T-helper 2 cell treated with Interferon-gamma antibody and Interleukin-4, amounts not matched to agents 5 μg/mL and 100 μg/mL, for 36 hours (primary cell): ENCODE measurements around the gene MYBPH.

Experiments used
- DNase-seq: peaks from one replicate; pipeline ENCODE4 v3.0.0; 2021; ENCODE audit warnings: low spot score
- H3K27ac Mint-ChIP-seq: one replicate; pipeline ENCODE4 v1.8.0; 2021; ENCODE audit warnings: mild to moderate bottlenecking, mixed read lengths
- H3K27me3 Mint-ChIP-seq: one replicate; pipeline ENCODE4 v1.8.0; 2021; ENCODE audit warnings: low read depth, mixed read lengths
- H3K36me3 Mint-ChIP-seq: one replicate; pipeline ENCODE4 v1.8.0; 2021; ENCODE audit warnings: low read depth, mixed read lengths
- H3K4me1 Mint-ChIP-seq: one replicate; pipeline ENCODE4 v1.8.0; 2021; ENCODE audit warnings: low read depth, mixed read lengths
- H3K4me3 Mint-ChIP-seq: one replicate; pipeline ENCODE4 v1.8.0; 2022; ENCODE audit warnings: mild to moderate bottlenecking, moderate library complexity, mixed read lengths
- H3K9me3 Mint-ChIP-seq: one replicate; pipeline ENCODE4 v1.8.0; 2021; ENCODE audit warnings: mixed read lengths

The MYBPH gene

DNA sequence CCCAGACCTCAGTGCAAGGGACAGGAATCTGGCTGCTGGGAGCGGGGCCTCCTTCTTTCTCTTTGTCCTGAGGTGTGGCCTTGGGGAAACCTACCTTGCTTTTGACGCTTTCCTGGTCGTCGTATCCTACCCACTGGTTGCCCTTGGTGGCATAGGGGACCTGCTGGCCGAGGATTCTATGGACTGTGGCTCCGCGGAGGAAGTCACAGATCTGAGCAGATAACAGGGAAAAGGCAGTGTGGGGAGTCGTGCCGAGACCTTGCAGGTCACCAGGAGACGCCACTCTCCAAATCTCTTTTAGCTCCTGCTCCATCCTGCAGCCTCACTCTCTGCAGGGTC is 4.0 kb upstream of the MYBPH start:
- H3K4me1 Mint-ChIP-seq: no peaks in the 10 kb centered on the region

DNA sequence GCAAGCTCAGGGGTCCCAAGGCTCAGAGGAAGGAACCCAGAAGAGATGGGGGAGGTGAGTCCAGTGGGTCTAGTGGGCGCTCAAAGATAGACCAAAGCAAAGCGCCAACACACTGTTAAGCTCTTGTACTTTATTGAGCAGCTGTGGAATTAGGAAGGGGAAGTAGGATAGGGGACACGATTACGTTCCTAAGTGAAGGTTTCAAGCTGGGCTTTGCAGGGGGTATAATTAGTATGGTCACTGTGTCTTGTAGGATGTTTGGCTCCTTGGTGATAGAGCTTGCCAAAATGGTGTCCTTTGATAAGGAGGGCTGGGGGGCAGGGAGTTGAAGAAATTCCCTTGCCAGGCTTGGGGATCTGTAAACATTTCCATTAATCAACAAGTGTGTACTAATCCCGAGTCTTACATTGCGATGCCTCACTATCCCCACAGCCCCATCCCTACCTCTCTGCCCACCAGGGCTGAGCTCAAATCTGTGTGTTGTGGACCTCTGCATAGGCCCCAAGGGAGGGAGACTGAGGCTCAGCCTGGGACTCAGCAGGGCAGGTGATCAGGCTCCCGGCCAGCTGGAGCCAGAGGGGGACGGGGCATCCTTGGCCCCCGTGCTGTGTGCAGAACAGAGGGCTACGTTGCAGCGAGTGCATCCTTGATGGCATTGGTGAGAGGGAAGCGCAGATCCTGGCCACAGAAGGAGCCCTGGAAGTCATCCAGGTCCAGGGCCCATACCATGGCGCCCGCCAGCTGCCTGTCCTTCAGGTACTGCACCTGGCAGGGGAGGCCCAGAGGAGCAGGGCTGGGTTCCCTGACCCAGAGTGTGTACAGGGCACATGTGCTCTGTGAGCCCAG is 3.4 kb upstream of the MYBPH start:
- Mint-ChIP-seq H3K27ac (no peak overlapping the region), H3K9me3 (no peaks in the 10 kb centered on the region), H3K36me3 (no peaks in the 10 kb centered on the region), H3K4me3 (no peak overlapping the region), H3K4me1 (no peaks in the 10 kb centered on the region), H3K27me3 (no peaks in the 10 kb centered on the region)
- no peak for DNase-seq

More for the DNA sequence above, 4.0 kb upstream of the MYBPH start:
- no peaks in the 10 kb centered on the region for H3K27me3 Mint-ChIP-seq
- H3K9me3 Mint-ChIP-seq: no peaks in the 10 kb centered on the region
- no peak overlapping the region for H3K27ac Mint-ChIP-seq
- no peak overlapping the region for H3K4me3 Mint-ChIP-seq
- H3K36me3 Mint-ChIP-seq: no peaks in the 10 kb centered on the region
- no peak for DNase-seq

DNA sequence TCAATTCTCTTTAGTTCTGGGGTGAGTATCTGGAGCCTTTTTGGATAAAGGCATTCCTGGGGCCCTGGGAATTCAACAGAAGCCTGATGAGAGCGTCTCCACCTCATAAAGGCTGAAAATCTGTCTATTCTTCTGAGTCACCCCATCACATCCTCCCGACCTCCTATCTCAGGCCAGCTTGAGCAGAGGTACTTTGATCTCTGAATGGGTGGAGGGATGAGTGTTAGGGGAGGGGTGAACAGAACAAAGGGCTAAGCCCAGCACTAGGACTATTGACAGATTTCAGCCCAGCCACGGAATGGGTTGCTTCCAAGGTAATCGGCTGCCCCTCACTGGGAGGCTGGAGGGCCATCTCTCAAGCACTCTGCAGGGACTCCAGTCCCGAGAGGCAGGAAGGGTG is 2.5 kb upstream of the MYBPH start:
- Mint-ChIP-seq H3K27me3 (no peaks in the 10 kb centered on the region), H3K4me1 (no peaks in the 10 kb centered on the region), H3K36me3 (no peaks in the 10 kb centered on the region), H3K9me3 (no peaks in the 10 kb centered on the region), H3K27ac (no peak overlapping the region), H3K4me3 (no peak overlapping the region)
- DNase-seq: no peak

DNA sequence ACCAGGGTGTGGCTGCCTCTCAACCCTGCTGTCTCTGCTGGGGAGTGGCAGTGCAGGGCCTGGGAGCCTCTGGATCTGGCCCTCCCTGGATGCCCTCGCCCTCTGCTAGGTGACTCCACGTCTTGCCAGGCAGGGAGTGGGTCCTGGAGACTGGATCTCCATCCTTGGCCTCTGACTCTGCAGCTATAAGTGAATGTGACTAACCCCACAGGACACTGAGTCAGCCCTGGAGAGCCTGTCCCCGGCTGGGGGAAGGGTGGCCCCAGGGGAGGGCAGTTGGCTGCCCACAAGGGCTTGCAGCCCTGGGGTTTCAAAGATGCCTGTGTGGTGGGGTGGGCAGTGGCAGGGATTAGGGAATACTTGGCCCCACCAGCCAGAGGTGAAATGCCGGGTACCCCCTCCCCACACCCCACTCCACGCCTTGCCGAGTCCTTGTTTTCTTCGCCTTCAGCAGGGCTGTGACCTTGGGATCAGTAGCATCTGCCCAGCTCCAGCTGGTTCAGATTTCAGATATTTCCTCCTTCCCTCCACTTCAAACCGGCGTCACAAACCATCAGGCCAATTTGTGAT is 1.9 kb upstream of the MYBPH start:
- Mint-ChIP-seq H3K27ac (no peak overlapping the region), H3K4me3 (no peak overlapping the region), H3K27me3 (no peaks in the 10 kb centered on the region), H3K9me3 (no peaks in the 10 kb centered on the region), H3K4me1 (no peaks in the 10 kb centered on the region), H3K36me3 (no peaks in the 10 kb centered on the region)
- no peak for DNase-seq

DNA sequence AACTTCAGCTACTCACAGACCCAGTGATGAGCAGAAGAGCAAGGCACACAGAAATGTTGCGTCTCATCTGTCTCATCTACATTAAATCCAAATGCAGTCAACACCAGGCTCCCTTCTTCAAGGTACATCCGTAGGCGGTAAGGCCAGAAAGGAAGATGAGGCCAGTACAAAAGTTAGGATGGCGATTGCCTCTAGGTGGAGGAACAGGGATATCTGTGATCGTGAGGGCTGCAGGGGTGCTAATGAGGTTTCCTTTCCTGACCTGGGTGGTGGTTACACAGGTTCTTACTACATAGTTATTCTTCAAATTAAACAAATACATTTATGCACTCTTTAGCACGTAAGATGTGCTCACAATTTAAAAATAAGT is 1.4 kb upstream of the MYBPH start:
- Mint-ChIP-seq H3K4me1 (no peaks in the 10 kb centered on the region), H3K4me3 (no peak overlapping the region), H3K27me3 (no peaks in the 10 kb centered on the region), H3K9me3 (no peaks in the 10 kb centered on the region), H3K36me3 (no peaks in the 10 kb centered on the region), H3K27ac (no peak overlapping the region)
- DNase-seq: no peak

DNA sequence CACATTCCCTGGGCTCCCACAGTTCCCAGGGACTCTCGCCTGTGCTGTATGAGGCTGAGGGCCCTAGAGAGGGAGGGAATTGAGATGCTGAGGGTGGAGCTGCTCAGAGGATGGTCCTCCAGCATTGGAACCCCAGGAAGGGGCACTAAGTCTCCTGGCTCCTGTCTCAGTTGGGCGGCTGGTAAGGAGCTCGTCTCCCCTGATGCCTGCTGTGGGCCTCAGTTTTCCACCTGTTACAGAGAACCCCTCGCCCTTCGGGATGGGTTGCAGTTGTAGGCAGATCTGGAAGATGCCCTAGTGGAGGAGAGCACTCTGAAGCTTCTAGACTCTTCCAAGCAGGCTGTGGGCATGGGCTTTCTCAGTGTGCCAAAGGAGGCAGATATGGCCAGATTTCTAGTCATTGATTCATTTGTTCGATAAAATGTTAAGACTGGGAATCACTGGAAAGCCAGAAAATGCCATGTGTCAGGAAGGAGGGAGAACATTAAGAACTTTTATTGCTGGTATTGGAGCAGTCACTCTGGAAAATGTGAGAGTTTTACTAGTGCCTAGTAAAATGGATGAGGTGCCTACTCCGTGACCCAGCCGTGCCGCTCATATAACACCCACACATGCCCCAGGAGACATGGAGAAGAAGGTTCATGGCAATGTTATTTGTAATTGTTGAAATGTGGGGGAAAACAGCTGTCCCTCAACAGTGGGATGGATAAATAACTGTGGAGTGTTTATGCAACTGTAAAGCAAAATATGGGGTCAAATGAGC is 828 bp upstream of the MYBPH start:
- Mint-ChIP-seq H3K4me1 (no peaks in the 10 kb centered on the region), H3K27me3 (no peaks in the 10 kb centered on the region), H3K9me3 (no peaks in the 10 kb centered on the region), H3K27ac (no peak overlapping the region), H3K36me3 (no peaks in the 10 kb centered on the region), H3K4me3 (no peak overlapping the region)
- DNase-seq: no peak

DNA sequence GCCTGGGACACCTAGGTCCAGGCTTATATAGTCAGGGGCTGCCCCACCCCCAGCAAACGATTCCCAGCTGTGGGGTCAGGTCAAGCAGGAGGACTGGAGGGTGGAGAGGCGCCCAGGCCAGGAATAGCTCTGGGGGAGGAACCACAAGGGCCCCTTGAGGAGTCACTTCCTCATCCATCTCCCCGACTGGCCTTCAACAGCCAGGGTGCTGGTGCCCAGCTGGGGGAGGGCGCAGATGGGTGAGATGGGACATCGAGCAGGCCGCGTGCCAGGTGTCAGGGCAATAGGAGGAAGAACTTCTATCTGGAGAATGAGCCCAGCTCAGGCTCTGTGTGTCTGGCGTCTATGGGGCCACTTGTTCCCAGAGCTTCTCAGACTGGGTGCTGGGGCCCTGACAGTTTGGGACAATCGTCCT is 208 bp upstream of the MYBPH start:
- DNase-seq: no peak
- H3K27me3 Mint-ChIP-seq: no peaks in the 10 kb centered on the region
- H3K9me3 Mint-ChIP-seq: no peaks in the 10 kb centered on the region
- H3K4me3 Mint-ChIP-seq: no peak overlapping the region
- H3K4me1 Mint-ChIP-seq: no peaks in the 10 kb centered on the region
- H3K27ac Mint-ChIP-seq: no peak overlapping the region
- no peaks in the 10 kb centered on the region for H3K36me3 Mint-ChIP-seq

DNA sequence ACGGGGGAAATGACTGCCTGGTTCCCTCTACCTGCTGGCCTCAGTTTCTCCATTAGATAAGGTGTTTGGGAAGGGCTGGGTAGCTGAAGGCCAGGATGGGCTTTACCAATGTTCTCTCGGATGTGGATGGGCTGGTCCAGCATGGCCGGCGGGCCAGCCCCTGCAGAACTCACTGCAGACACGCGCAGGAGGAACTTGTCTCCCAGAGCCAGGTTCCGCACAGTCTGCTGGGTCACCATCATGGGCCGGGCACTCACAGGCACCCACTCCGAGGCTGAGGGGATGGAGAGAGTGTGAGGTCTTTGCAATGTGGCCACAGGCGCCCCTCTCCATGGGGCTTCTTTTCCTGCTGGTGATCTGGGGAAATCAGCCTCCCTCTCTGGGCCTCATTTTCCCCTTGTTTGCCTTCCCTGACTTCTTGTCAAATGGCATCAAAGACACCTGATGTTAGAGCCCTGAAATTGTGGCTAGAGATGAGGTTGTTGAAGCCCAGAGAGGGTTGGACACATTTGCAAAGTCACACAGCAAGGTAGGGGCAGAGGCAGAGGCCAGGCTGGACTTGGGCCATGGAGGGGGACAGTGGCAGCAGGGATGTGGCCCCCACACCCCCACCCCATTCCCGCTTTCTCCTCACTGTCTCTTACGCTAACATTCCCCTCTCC is 1.2 kb downstream of the MYBPH start:
- no peaks in the 10 kb centered on the region for H3K27me3 Mint-ChIP-seq
- H3K27ac Mint-ChIP-seq: no peak overlapping the region
- H3K4me1 Mint-ChIP-seq: no peaks in the 10 kb centered on the region
- no peaks in the 10 kb centered on the region for H3K36me3 Mint-ChIP-seq
- H3K4me3 Mint-ChIP-seq: no peak overlapping the region
- H3K9me3 Mint-ChIP-seq: no peaks in the 10 kb centered on the region
- no peak for DNase-seq

DNA sequence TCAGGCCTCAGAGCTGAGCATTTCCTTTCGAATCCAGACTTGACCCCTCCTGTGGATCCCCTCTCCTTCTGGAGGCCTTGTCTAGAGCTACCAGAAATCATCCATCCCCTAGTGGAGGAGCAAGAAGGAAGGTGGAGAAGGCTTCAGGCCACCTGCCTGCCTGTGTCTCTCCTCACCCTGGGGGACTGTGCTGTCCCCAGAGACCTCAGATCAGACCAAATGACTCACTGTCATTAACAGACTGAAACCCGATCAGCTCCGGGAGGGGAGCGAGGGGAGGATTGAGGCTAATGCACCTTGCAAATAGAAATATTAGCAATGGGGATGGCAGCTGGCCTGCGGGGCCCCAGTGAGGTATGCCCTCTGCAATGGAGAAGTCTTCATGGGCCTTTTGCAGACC is 2.1 kb downstream of the MYBPH start:
- Mint-ChIP-seq H3K9me3 (no peaks in the 10 kb centered on the region), H3K36me3 (no peaks in the 10 kb centered on the region), H3K4me3 (no peak overlapping the region), H3K27me3 (no peaks in the 10 kb centered on the region), H3K27ac (no peak overlapping the region), H3K4me1 (no peaks in the 10 kb centered on the region)
- no peak for DNase-seq

DNA sequence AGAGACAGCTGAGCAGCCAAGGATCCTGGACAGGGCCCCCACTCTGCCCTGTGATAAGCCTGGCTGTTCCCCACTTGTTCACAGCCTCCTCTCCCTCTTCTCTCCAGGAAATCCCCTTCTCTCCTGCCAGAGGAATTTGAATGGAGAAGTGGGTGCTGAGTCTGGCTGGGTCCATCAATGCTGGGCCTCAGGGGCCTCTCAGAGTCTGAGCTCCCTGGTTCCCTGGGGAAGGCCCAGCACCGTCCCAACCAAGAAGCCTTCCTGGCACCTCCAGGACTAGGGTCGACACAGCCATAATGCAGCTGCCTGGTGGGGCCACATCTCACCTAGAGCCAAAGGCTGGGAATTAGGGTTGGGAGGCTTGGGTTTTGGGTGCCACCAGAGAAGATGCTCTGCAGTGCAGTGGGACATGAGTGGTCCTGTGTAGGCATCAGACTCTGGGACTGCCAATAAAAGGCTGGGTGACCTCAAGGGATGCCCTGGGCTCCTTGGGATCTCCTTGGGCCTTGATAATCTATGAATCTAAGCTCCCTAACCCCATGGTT is 2.5 kb downstream of the MYBPH start:
- Mint-ChIP-seq H3K36me3 (no peaks in the 10 kb centered on the region), H3K4me1 (no peaks in the 10 kb centered on the region), H3K27me3 (no peaks in the 10 kb centered on the region), H3K4me3 (no peak overlapping the region), H3K27ac (no peak overlapping the region), H3K9me3 (no peaks in the 10 kb centered on the region)
- no peak for DNase-seq

DNA sequence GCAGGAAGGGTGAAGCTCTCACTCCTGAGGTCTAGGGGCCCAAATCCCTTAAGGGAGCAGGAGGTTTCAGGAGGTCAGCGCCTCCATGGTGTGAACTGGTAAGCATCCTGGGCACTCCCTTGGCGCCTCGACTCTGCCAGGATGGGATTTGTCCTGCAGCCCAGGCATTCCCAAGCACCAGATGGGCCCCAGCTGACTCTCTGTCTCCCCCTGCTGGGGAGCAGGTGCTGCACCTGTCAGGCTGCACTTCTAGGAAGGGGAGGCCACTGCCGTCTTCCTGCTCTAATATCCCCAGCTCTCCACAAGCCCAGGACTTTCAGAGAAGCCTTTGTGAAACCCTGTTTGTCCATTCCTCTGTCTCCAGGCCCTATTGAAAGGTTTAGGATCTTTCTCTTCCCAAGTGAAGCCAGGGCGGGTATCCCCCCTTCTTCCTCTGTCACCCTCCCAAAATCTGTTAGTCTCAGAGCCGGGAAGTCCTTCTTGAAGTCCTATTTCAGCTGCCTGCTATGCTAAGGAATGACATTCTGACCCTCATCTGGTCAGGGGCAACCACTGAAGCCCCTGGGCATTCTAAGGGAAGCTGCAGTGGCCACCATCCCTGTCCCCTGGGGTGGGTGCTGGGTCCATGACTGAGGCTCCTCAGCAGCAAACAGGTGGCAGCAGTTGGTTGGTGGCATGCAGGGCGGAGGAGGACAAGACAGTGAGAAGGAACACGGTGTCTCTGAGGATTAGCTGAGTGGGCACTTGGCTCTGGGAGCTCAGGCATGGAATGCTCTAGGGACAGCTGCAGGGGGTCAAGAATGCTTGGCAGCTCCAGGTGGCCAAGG is 3.2 kb downstream of the MYBPH start:
- no peak overlapping the region for H3K27ac Mint-ChIP-seq
- no peaks in the 10 kb centered on the region for H3K9me3 Mint-ChIP-seq
- no peaks in the 10 kb centered on the region for H3K4me1 Mint-ChIP-seq
- no peaks in the 10 kb centered on the region for H3K27me3 Mint-ChIP-seq
- no peak overlapping the region for H3K4me3 Mint-ChIP-seq
- no peaks in the 10 kb centered on the region for H3K36me3 Mint-ChIP-seq
- DNase-seq: peak; percentile 13

DNA sequence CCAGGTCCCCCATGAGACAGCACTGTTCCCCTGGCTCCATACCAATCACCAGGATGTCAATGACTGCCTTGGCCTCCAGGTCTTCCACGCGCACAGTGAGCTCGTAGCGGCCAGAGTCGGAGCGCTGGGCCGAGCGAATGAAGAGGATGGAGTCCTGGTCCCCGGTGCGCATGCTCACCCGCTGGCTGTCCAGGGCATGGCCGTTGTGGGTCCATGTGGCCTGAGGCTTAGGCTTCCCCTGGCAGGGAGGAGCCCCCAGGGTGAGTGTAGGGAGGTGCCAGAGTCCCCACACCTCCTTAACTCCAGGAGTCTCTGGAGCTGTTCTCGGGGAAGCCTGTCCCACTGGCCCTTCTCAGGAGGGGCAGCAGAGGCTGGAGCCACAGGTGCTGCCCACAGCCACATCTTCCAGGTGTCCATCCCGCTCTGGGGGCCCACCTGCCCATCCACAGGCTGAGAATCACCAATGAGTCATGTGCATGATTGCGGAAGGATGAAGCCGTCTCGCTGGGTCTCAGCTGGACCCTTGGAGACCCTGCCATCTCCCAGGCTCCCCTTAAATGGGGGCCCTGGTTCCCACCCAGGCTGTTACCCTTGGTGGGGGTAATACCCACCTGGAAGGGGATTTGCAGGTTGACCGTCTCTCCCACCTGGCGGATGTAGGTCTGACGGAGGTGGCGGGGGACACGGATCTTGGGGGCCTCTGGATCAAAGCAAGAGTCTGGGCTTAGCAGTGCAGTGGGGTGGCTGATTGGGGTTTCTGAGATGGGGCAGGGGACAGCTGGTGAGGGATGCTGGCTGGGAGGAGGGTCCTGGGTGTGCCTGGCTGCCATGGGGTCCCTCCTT is 4.1 kb downstream of the MYBPH start:
- Mint-ChIP-seq H3K4me1 (no peaks in the 10 kb centered on the region), H3K27me3 (no peaks in the 10 kb centered on the region), H3K27ac (no peak overlapping the region), H3K9me3 (no peaks in the 10 kb centered on the region), H3K4me3 (no peak overlapping the region), H3K36me3 (no peaks in the 10 kb centered on the region)
- DNase-seq: no peak
